Endothelial cell of umbilical vein (primary cell): ENCODE data around the gene LRP1B.

Source experiments
- CTCF ChIP-seq, 2 donors: IDR thresholded peaks; 1 replicate in 1 of 2; 2 replicates in 1 of 2; pipeline ENCODE4 v1.5.1; 2011; ENCODE audit warnings: low read length in 2 of 2, mild to moderate bottlenecking in 2 of 2, moderate library complexity in 2 of 2, control low read depth in 1 of 2, inconsistent platforms in 1 of 2, low read depth in 1 of 2; ENCODE audit not compliant: insufficient read depth in 1 of 2; ENCODE audit errors: extremely low read depth in 1 of 2
- EZH2 ChIP-seq: IDR thresholded peaks from 2 replicates; pipeline ENCODE4 v1.6.1; 2012; ENCODE audit warnings: borderline replicate concordance, low read depth, mild to moderate bottlenecking, moderate library complexity, low read length, inconsistent platforms; ENCODE audit not compliant: severe bottlenecking
- FOS ChIP-seq: IDR thresholded peaks from 2 replicates; pipeline ENCODE4 v1.6.1; 2011; ENCODE audit warnings: mild to moderate bottlenecking, low read length, moderate library complexity, borderline replicate concordance; ENCODE audit not compliant: insufficient read depth
- MAX ChIP-seq: IDR thresholded peaks from 2 replicates; pipeline ENCODE4 v1.6.1; 2011; ENCODE audit not compliant: insufficient read depth, insufficient read length
- MYC ChIP-seq: IDR thresholded peaks from one replicate; pipeline ENCODE4 v1.6.1; 2011; ENCODE audit warnings: mild to moderate bottlenecking, low read depth, low read length
- POLR2A ChIP-seq: IDR thresholded peaks from 2 replicates; pipeline ENCODE4 v1.6.1; 2012; ENCODE audit warnings: low read depth, mild to moderate bottlenecking, control low read depth, low read length
- POLR2AphosphoS5 ChIP-seq: IDR thresholded peaks from 2 replicates; pipeline ENCODE4 v1.6.1; 2012; ENCODE audit warnings: low read depth, mild to moderate bottlenecking, control low read depth, low read length, moderate library complexity; ENCODE audit not compliant: insufficient read depth

GRCh38 chr2:141856215-141856919, 274.4 kb downstream of the LRP1B start:
- TF ChIP-seq CTCF (IDR thresholded peaks at IDR 0.05; ENCODE audit: extremely low read depth in 1 of 2, insufficient read depth in 1 of 2, low read depth in 1 of 2, low read length in 2 of 2) (no peak), EZH2 (no peak), POLR2AphosphoS5 (no peak), POLR2A (no peak), MAX (no peak), MYC (no peak), FOS (no peak)
